GM21825 (cell line): ENCODE data around the gene SLAMF1.
"Not testable (repeated sequence)": the region's sequence is repeated elsewhere in the genome, so short reads cannot be mapped to it uniquely, and the experiment has no call there.

ENCODE experiments used
- ATAC-seq: cut with Tn5 transposase; IDR thresholded peaks from one replicate; pipeline ENCODE4 v1.9.1; 2021; ENCODE audit warnings: mild to moderate bottlenecking, moderate library complexity; ENCODE audit not compliant: unreplicated experiment

SLAMF1 gene

GRCh38 chr1:160665330-160666078 is 18.7 kb upstream of the SLAMF1 start:
- no peak for ATAC-seq

GRCh38 chr1:160664573-160665051 is 17.8 kb upstream of the SLAMF1 start:
- ATAC-seq: peak; percentile 63

GRCh38 chr1:160662910-160663309 is 16.1 kb upstream of the SLAMF1 start:
- ATAC-seq: no peak

GRCh38 chr1:160659566-160659965 is 12.7 kb upstream of the SLAMF1 start:
- no peak for ATAC-seq

GRCh38 chr1:160658814-160659193 is 12.0 kb upstream of the SLAMF1 start:
- no peak for ATAC-seq

- ATAC-seq: no peak
Measured at GRCh38 chr1:160658162-160658813, 11.4 kb upstream of the SLAMF1 start.

- ATAC-seq: no peak
Measured at GRCh38 chr1:160657250-160657781, 10.5 kb upstream of the SLAMF1 start.

- ATAC-seq: no peak
Measured at GRCh38 chr1:160656737-160657136, 9.9 kb upstream of the SLAMF1 start.

- no peak for ATAC-seq
Measured at GRCh38 chr1:160653620-160654016, 6.8 kb upstream of the SLAMF1 start.

GRCh38 chr1:160652924-160653619 is 6.2 kb upstream of the SLAMF1 start:
- ATAC-seq: no peak

- not testable (repeated sequence) for ATAC-seq
Measured at GRCh38 chr1:160652065-160652641, 5.3 kb upstream of the SLAMF1 start.

GRCh38 chr1:160651433-160652064 is 4.7 kb upstream of the SLAMF1 start:
- no peak for ATAC-seq

- peak; percentile 6 for ATAC-seq
Measured at GRCh38 chr1:160647329-160647720, 481 bp upstream of the SLAMF1 start.

GRCh38 chr1:160646180-160646579 is 664 bp downstream of the SLAMF1 start:
- ATAC-seq: no peak

- ATAC-seq: no peak
Measured at GRCh38 chr1:160645386-160646130, 1.3 kb downstream of the SLAMF1 start.

- no peak for ATAC-seq
Measured at GRCh38 chr1:160644399-160644798, 2.4 kb downstream of the SLAMF1 start.

- ATAC-seq: no peak
Measured at GRCh38 chr1:160643138-160643537, 3.7 kb downstream of the SLAMF1 start.

GRCh38 chr1:160642281-160642644 is 4.6 kb downstream of the SLAMF1 start:
- no peak for ATAC-seq

GRCh38 chr1:160641323-160642280 is 5.2 kb downstream of the SLAMF1 start:
- ATAC-seq: no peak
